HG03575 (cell line): ENCODE data around the gene COX7A2L.
A peak's percentile ranks its signal among the peaks of the same experiment; 100 is the strongest.
"Not testable (repeated sequence)": the region's sequence is repeated elsewhere in the genome, so short reads cannot be mapped to it uniquely, and the experiment has no call there.

Experiments
- ATAC-seq: cut with Tn5 transposase; IDR thresholded peaks from one replicate; pipeline ENCODE4 v1.9.1; 2021; ENCODE audit not compliant: unreplicated experiment, insufficient number of reproducible peaks, low FRiP score; ENCODE audit errors: extremely low read depth

The COX7A2L gene, protein sequence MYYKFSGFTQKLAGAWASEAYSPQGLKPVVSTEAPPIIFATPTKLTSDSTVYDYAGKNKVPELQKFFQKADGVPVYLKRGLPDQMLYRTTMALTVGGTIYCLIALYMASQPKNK

DNA sequence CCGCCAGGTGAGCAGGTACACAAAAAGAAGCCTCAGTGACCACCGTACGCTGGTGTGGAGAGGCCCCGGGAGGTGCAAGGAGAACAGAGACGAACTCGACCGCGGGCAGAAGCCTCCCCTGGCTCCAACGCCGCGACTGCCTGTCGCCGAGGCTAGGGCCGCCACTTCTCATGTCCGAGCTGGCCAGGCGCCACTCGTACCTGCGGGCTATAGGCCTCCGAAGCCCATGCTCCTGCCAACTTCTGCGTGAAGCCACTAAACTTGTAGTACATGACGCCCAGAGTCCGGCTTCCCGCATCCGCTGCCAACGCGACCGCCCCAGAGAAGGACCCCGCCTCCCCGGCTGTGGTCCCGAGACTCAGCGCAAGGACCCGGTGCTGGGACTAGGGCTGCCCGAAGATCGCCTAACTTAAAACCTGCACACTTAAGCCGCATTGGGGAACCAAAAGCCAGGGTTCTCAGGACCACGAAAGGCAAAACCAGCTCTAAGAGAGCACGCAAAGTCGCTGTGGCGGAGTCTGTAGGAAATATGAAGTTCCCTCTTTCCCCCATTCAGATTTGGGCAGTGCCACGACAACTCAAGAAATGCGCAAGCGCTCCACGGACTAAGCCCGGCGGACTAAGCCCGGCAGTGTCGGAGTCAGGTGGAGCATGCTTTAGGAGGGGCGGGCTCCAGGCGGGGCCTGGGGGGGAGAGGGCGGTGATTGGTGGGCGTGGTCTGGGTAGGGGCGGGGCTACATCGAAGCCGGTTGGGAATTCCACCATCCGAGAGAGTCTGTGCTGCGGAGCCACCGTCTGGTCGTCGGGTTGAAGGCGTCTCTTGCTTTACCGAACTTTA, at the start of gene COX7A2L:
TSS of gene COX7A2L (minus strand) at position 328 of the 838 bp plus-strand sequence. CDS start at position 272, 56 bp downstream.
- ATAC-seq: peak; percentile 77

DNA sequence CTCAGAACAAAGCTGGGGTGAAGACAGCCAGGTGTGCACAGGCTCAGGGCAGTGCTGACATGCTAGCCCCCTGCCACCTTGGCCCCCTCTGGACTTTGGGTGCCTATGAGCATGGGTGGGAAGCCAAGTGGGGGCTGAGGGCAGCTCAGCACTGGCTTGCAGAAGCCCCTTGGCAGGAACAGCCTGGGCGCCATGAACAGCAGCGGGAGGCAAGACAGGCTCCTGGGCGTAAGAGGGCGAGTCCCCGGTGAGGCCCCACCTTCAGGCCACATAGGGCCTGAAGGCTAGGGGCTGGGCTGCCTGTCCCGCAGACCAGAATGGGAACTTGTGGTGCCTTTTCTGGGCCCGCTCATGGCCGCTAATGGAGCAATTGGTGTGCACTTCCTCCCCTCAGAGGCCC, 47.0 kb upstream of the COX7A2L start:
- ATAC-seq: no peak

GRCh38 chr2:42407476-42407875, 46.5 kb upstream of the COX7A2L start:
- ATAC-seq: no peak

DNA sequence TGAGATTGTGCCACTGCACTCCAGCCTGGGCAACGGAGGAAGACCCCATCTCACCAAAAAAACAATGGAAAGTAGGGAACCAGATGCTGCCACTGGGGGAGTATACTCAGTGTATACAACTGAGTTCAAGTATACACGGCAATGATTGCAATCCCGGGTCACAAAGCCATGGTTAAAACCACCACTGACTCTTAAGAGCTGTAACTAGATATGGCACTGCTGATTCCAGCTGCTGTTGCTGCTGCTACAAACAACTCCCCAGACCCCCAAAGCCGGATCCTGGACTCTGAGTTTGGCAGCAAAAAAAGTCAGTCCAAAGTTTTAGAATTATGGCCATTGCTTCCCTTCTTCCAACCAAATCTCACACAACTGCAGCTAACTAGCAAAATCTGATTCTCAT, 43.7 kb upstream of the COX7A2L start:
- no peak for ATAC-seq

DNA sequence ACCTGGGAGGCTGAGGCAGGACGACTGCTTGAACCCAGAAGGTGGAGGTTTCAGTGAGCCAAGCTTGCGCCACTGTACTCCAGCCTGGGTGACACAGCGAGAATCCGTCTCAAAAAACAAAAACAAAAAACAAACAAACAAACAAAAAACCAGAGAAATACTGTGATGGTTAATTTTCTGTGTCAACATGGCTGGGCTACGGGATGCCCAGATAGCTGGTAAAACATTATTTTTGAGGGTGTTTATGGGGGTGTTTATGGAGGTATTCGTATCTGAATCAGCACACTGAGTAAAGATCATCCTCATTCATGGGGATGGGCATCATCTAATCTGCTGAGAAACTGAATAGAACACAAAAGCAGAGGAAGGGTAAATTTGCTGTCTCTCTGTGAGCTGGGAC, 40.8 kb upstream of the COX7A2L start:
- ATAC-seq: no peak

DNA sequence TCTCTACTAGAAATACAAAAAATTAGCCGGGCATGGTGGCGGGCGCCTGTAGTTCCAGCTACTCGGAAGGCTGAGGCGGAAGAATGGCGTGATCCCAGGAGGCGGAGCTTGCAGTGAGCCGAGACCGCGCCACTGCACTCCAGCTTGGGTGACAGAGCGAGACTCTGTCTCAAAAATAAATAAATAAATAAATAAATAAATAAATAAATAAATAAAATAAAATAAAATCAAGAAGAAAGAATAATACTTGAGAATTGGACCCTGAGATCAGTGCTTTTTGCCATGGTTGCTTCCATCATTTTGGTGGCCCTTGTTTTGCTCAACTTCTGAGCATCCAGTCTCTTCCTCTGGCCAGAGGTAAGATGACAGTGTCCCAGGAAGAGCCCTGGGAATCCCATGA, 37.0 kb upstream of the COX7A2L start:
- ATAC-seq: not testable (repeated sequence)

- not testable (repeated sequence) for ATAC-seq
Measured at GRCh38 chr2:42393320-42393719, 32.3 kb upstream of the COX7A2L start.

DNA sequence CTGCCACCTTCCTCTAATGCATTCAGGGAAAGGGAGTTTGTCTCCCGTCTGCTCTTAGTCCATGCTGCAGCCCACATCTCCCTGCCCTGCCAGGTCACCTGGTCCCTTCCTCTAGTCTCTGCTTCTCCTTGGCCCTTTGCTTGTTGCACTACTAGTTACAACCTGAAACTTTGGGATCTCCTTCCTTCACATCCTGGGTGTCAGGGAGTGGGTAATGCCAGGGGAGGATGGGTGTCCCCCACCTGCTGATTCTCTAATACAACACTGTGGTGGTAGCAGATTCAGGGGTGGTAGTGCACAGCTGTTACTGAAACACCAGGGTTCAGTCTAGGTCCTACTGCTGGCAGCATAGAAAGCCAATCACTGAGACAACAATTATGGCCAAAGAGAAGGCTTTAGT, 31.2 kb upstream of the COX7A2L start:
- no peak for ATAC-seq

GRCh38 chr2:42390401-42390969, 29.5 kb upstream of the COX7A2L start:
- no peak for ATAC-seq

GRCh38 chr2:42386682-42387081, 25.7 kb upstream of the COX7A2L start:
- ATAC-seq: no peak

- no peak for ATAC-seq
Measured at GRCh38 chr2:42385225-42385624, 24.2 kb upstream of the COX7A2L start.

- ATAC-seq: no peak
Measured at GRCh38 chr2:42383855-42384530, 23.0 kb upstream of the COX7A2L start.

- no peak for ATAC-seq
Measured at GRCh38 chr2:42382144-42382543, 21.1 kb upstream of the COX7A2L start.

GRCh38 chr2:42380026-42380425, 19.0 kb upstream of the COX7A2L start:
- ATAC-seq: not testable (repeated sequence)

DNA sequence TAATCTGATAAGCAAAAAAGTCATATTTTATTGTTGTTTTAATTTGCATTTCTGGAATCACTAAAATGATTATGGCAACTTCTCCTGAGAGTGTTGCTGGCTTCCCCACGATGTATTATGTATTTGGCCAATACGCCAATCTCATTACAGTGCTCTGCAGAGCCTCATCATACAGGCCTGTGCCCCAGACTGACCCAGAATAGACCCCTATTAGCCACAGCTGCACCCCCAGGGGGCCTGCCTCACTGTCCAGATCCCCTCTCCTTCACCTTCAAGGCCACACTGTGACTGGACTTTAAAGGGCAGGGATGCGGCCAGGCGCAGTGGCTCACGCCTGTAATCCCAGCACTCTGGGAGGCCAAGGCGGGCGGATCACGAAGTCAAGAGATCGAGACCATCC, 17.4 kb upstream of the COX7A2L start:
- ATAC-seq: no peak

DNA sequence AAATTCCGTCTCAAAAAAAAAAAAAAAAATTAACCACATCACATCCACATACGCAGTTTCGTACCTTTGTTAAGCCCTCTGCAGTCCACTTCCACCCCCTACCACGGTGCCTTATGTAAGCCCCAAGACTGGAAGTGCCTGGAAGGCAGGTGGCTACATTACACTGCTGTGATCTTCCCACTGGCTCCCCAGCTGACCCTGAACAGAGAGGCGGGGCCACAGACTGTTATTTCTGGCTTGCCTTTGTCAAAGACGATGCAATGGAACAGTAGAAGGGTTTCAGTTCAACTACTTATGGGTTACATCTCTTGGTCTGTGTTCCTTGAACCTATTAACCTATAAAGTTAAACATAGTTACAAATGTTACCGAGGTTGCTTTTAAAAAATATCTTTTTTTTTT, 15.7 kb upstream of the COX7A2L start:
- no peak for ATAC-seq

GRCh38 chr2:42372474-42373200, 11.6 kb upstream of the COX7A2L start:
- ATAC-seq: no peak

DNA sequence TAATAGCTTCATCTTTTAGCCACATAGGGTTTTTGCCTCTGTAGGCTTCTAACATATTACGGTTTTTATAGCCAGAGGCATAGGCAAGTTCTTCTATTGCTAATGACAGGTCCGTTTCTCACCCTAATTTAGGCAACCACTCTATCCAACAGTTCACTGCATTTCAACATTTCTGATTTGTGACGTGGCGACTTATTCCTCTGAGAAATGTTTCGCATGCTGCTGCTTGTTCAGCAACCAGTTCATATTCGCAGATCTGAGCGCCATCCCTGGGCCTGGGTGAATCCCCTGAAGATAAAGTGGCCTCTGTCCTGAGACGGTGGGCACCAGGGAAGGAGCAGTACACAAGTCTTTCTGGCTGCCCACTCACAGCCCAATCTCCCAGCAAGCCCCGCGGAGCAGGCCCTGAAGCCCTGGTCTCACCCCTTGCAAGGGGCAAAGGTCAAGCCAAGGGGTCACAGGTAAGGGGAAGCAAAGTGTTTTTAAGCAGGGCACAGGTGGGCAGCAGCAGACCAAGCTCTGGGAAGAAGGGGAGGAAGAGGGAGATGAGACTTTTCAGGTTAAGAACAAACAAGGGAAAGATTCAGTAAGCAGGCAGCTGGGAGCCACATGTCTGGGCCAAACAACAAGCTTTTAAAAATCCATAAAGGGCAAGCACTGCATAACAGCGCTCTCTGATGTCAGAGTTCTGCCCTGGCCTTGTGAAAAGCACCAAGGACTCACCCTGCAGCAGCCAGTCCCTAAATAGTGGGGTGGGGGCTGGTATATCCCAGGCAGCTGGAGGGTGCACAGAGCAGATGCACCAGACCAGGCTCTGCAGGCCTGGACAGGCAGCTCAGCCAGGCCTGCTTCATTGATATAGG, 10.8 kb upstream of the COX7A2L start:
- ATAC-seq: no peak
